DOHH2 (cell line): ENCODE results near the gene PLEKHA3.

ENCODE experiments used
- H3F3A ChIP-seq: fragments of 200-600 bp; sonication (generic), shearing (Covaris generic); 2 replicates; pipeline ENCODE4 v1.6.0; 2016; ENCODE audit warnings: antibody characterized with exemption, mild to moderate bottlenecking; ENCODE audit not compliant: control insufficient read depth, insufficient read depth
- H3K27ac ChIP-seq: fragments of 200-600 bp; sonication (generic); 2 replicates; pipeline ENCODE4 v1.5.1; 2014; ENCODE audit warnings: low read depth, mild to moderate bottlenecking, low read length, moderate library complexity
- H3K27me3 ChIP-seq: fragments of 200-600 bp; sonication (generic); 2 replicates; pipeline ENCODE4 v1.6.1; 2014; ENCODE audit warnings: mild to moderate bottlenecking, low read length, mixed read lengths; ENCODE audit not compliant: control insufficient read depth
- H3K36me3 ChIP-seq: fragments of 200-600 bp; sonication (generic); 2 replicates; pipeline ENCODE4 v1.6.1; 2014; ENCODE audit warnings: mild to moderate bottlenecking, low read length, moderate library complexity, mixed read lengths; ENCODE audit not compliant: control insufficient read depth
- H3K4me1 ChIP-seq: fragments of 200-600 bp; sonication (generic); 2 replicates; pipeline ENCODE4 v1.6.1; 2014; ENCODE audit warnings: mild to moderate bottlenecking, low read length, mixed read lengths; ENCODE audit not compliant: control insufficient read depth
- H3K4me2 ChIP-seq: fragments of 200-600 bp; sonication (generic); 2 replicates; pipeline ENCODE4 v1.6.0; 2014; ENCODE audit warnings: mild to moderate bottlenecking, low read length, moderate library complexity
- H3K4me3 ChIP-seq: fragments of 200-600 bp; sonication (generic); 2 replicates; pipeline ENCODE4 v1.5.1; 2014; ENCODE audit warnings: mild to moderate bottlenecking, low read length, mixed read lengths
- H3K79me2 ChIP-seq: fragments of 200-600 bp; sonication (generic); 2 replicates; pipeline ENCODE4 v1.6.1; 2014; ENCODE audit warnings: mild to moderate bottlenecking, low read length, mixed read lengths; ENCODE audit not compliant: control insufficient read depth
- H3K9me2 ChIP-seq: fragments of 200-600 bp; sonication (generic); replicated peaks from 2 replicates; pipeline ENCODE4 v1.6.1; 2014; ENCODE audit warnings: mild to moderate bottlenecking, low read length, mixed read lengths; ENCODE audit not compliant: control insufficient read depth
- H3K9me3 ChIP-seq: fragments of 200-600 bp; sonication (generic); 2 replicates; pipeline ENCODE4 v1.6.1; 2014; ENCODE audit warnings: antibody characterized with exemption, low read length, mixed read lengths; ENCODE audit not compliant: control insufficient read depth, insufficient read depth
- H4K20me1 ChIP-seq: fragments of 200-600 bp; sonication (generic); 2 replicates; pipeline ENCODE4 v1.6.0; 2014; ENCODE audit warnings: low read depth, mild to moderate bottlenecking, antibody characterized with exemption, low read length, moderate library complexity; ENCODE audit not compliant: control insufficient read depth, insufficient read depth
- EZH2phosphoT487 ChIP-seq: fragments of 200-600 bp; sonication (generic); IDR thresholded peaks from 2 replicates; pipeline ENCODE4 v1.6.1; 2017; ENCODE audit warnings: borderline replicate concordance, mild to moderate bottlenecking, antibody characterized with exemption, low read length, moderate library complexity, mixed read lengths
- TF ChIP-seq, protein P1 (sequence below): fragments of 200-600 bp; sonication (generic); IDR thresholded peaks from one replicate; pipeline ENCODE4 v1.5.1; 2014; ENCODE audit warnings: antibody characterized with exemption, mild to moderate bottlenecking, low read depth, low read length; ENCODE audit not compliant: poor library complexity, severe bottlenecking

Gene PLEKHA3

DNA sequence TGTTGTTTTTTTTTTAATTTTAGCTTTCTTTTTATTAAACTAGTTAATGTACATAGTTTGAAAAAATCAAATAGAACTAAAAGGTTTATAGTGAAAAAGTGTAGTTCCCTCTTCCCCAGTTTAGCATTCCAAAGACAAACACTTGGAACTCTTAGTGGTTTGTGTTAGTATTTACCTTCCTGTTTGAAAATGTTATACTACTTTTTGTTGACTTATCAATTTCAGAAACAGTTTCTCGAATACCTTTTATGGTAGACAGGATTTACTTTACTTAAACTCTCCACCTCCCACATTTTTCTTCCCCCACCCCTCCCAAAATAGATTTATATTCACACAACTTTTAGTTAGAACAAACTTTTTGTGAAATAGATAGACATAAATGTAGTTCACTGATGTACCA is 26.7 kb downstream of the PLEKHA3 start:
- no peak for TF ChIP-seq EZH2phosphoT487
- TF ChIP-seq, protein P1, sequence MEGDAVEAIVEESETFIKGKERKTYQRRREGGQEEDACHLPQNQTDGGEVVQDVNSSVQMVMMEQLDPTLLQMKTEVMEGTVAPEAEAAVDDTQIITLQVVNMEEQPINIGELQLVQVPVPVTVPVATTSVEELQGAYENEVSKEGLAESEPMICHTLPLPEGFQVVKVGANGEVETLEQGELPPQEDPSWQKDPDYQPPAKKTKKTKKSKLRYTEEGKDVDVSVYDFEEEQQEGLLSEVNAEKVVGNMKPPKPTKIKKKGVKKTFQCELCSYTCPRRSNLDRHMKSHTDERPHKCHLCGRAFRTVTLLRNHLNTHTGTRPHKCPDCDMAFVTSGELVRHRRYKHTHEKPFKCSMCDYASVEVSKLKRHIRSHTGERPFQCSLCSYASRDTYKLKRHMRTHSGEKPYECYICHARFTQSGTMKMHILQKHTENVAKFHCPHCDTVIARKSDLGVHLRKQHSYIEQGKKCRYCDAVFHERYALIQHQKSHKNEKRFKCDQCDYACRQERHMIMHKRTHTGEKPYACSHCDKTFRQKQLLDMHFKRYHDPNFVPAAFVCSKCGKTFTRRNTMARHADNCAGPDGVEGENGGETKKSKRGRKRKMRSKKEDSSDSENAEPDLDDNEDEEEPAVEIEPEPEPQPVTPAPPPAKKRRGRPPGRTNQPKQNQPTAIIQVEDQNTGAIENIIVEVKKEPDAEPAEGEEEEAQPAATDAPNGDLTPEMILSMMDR, result no peak
- H3K79me2 ChIP-seq, result no peaks in the 10 kb centered on the region
- no peaks in the 10 kb centered on the region for H3F3A ChIP-seq
- H3K9me3 ChIP-seq, result no peaks in the 10 kb centered on the region
- no peaks in the 10 kb centered on the region for H3K4me1 ChIP-seq
- no peaks in the 10 kb centered on the region for H4K20me1 ChIP-seq
- no peak overlapping the region for H3K4me2 ChIP-seq
- H3K36me3 ChIP-seq, result peaks cover 29% of the 10 kb centered on the region
- no peaks in the 10 kb centered on the region for H3K27me3 ChIP-seq
- H3K4me3 ChIP-seq, result no peak overlapping the region
- no peak overlapping the region for H3K27ac ChIP-seq
- H3K9me2 ChIP-seq, result no peaks in the 10 kb centered on the region

DNA sequence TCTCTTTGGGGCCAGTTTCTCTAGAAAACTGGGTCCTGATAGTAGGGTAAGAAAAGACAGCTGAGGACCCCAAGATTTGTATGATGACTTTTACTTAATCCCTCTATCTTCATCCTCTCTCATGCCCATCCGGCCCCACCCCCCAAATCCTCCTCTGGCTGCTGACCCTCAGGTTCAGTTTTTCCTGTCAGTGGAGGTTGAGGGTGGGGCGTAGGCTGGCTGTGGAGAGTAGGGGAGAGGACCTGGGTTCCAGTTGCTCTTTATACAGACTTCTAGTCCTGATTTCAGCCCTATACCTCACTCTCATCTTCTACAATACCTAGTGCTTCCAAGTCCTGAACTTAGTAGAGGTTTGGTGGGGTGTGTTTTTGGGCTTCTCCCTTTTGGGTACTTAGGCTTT is 28.4 kb downstream of the PLEKHA3 start:
- no peaks in the 10 kb centered on the region for H3F3A ChIP-seq
- no peak overlapping the region for H3K4me2 ChIP-seq
- no peak for TF ChIP-seq EZH2phosphoT487
- TF ChIP-seq, protein P1, result no peak
- no peaks in the 10 kb centered on the region for H3K79me2 ChIP-seq
- H3K27me3 ChIP-seq, result no peaks in the 10 kb centered on the region
- H3K36me3 ChIP-seq, result peaks cover 13% of the 10 kb centered on the region
- no peak overlapping the region for H3K27ac ChIP-seq
- no peaks in the 10 kb centered on the region for H3K9me3 ChIP-seq
- H3K4me1 ChIP-seq, result no peaks in the 10 kb centered on the region
- no peak overlapping the region for H3K4me3 ChIP-seq
- no peaks in the 10 kb centered on the region for H3K9me2 ChIP-seq
- H4K20me1 ChIP-seq, result no peaks in the 10 kb centered on the region

DNA sequence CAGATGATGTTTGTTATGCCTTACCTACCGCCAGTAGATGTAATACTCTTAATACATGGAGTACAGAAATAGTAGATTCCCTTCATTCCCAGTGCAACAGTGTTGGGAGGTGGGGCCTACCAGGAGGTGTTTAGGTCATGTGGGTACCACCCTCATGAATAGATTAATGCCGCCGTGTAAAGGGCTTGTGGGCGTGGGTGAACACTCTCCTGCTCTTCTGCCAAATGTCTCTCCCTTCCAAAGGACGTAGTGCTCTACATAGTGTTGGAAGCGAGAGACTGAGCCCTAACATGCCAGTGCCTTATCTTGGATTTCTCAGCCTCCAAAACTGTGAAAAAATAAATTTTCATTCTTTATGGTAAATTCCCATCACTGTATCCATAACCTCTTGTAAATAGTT is 30.1 kb downstream of the PLEKHA3 start:
- no peaks in the 10 kb centered on the region for H3K4me1 ChIP-seq
- peaks cover 5% of the 10 kb centered on the region for H3K36me3 ChIP-seq
- no peak overlapping the region for H3K27ac ChIP-seq
- H3K4me3 ChIP-seq, result no peak overlapping the region
- H3K9me2 ChIP-seq, result no peaks in the 10 kb centered on the region
- H3K4me2 ChIP-seq, result no peak overlapping the region
- H3K79me2 ChIP-seq, result no peaks in the 10 kb centered on the region
- no peaks in the 10 kb centered on the region for H4K20me1 ChIP-seq
- no peaks in the 10 kb centered on the region for H3K27me3 ChIP-seq
- no peaks in the 10 kb centered on the region for H3K9me3 ChIP-seq
- TF ChIP-seq, protein P1, result no peak
- TF ChIP-seq EZH2phosphoT487, result no peak
- H3F3A ChIP-seq, result no peaks in the 10 kb centered on the region

DNA sequence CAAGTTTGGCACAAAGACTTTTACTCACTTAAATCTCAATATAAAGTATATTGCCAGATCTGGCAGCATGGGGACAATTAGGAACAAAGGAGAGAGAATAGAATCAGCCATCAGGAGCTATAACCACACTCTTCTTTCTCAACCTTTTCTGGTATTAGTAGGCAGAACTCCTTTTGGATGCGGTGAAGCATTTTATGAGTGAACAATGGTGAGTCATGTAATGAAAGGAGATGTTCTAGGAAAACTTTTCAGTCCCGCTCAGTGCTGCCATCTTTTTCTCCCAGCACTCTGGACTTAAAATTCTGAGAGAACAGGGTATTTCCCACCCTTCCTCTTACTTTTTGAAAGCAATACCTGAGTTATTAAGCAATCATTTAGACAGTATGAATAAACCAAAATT is 32.2 kb downstream of the PLEKHA3 start:
- Histone ChIP-seq H3K36me3 (no peaks in the 10 kb centered on the region), H3K27me3 (no peaks in the 10 kb centered on the region), H3K27ac (no peak overlapping the region), H3K4me3 (no peak overlapping the region), H3K9me2 (no peaks in the 10 kb centered on the region), H4K20me1 (no peaks in the 10 kb centered on the region), H3K9me3 (no peaks in the 10 kb centered on the region), H3F3A (no peaks in the 10 kb centered on the region), H3K4me1 (peaks cover 9% of the 10 kb centered on the region), H3K4me2 (no peak overlapping the region), H3K79me2 (no peaks in the 10 kb centered on the region)
- TF ChIP-seq EZH2phosphoT487, result no peak
- TF ChIP-seq, protein P1, result no peak
